ENCODE data around the gene GNAL.

- TF ChIP-seq RAD21 (IDR thresholded peaks at IDR 0.05; ENCODE audit: low read length) (0 out of 2 replicates have a peak, but pooled peaks have one; percentile 8), CTCF (conservative IDR thresholded peaks at IDR 0.05; ENCODE audit: low read depth, low read length) (peak; percentile 19; the same call in 1 of the 2 replicates), SMC3 (IDR thresholded peaks at IDR 0.05; ENCODE audit: low read depth, low read length) (no peak; the same call in 1 of the 2 replicates), RFX5 (IDR thresholded peaks at IDR 0.05; ENCODE audit: low read depth, low read length) (no peak), POLR2A (IDR thresholded peaks at IDR 0.05; ENCODE audit: low read depth, low read length) (no peak), ELK1 (IDR thresholded peaks at IDR 0.05; ENCODE audit: borderline replicate concordance, low read depth, low read length) (no peak), FOS (IDR thresholded peaks at IDR 0.05; ENCODE audit: low read depth, low read length) (peak; percentile 91)
Observed at GRCh38 chr18:11859903-11860407, 170.9 kb downstream of the GNAL start.
